Right atrium auricular region (tissue), 2 donors: ENCODE results near the gene DOK5. TPM values are rescaled to one million over a fixed set of nuclear protein-coding genes. Genes with fewer than 3 reads are reported as not detected.

Source experiments
- DNase-seq: peaks from one replicate; pipeline ENCODE4 v3.0.0-alpha.2; 2019; ENCODE audit warnings: low spot score
- H3K27ac ChIP-seq, 2 donors: fragments of 200-600 bp; sonication (generic); 1 replicate in 1 of 2; 2 replicates in 1 of 2; pipeline ENCODE4 v1.5.1; 2016 to 2019
- H3K27me3 ChIP-seq, 2 donors: fragments of 200-600 bp; sonication (generic); one replicate each; pipeline versions ENCODE4 v1.5.1 to v1.6.0; 2017 to 2019
- H3K36me3 ChIP-seq: fragments of 200-600 bp; sonication (generic); one replicate; pipeline ENCODE4 v1.5.1; 2016
- H3K4me1 ChIP-seq, 2 donors: fragments of 200-600 bp; sonication (generic); one replicate each; pipeline versions ENCODE4 v1.5.1 to v1.6.0; 2017 to 2019
- H3K4me3 ChIP-seq, 2 donors: fragments of 200-600 bp; sonication (generic); 1 replicate in 1 of 2; 2 replicates in 1 of 2; pipeline ENCODE4 v1.5.1; 2017 to 2019; ENCODE audit warnings: mild to moderate bottlenecking in 1 of 2, moderate library complexity in 1 of 2
- H3K9me3 ChIP-seq, 2 donors: fragments of 200-600 bp; sonication (generic); one replicate each; pipeline ENCODE4 v1.5.1; 2019
- total RNA-seq, 2 donors: library from RNA; depleted of rRNA; stranded (reverse); fragments of >200 nt; gene quantifications; one replicate each; pipeline ENCODE4 v1.1.0, GENCODE V29; 2016
- TF ChIP-seq, protein P1 (sequence below), 2 donors: fragments of 200-600 bp; sonication (generic); IDR thresholded peaks; one replicate each; pipeline ENCODE4 v1.5.1; 2019; ENCODE audit warnings: antibody characterized with exemption in 2 of 2

The DOK5 gene
- total RNA-seq, 2 donors from 2014 or later: 11.6 to 16.9 TPM

DNA sequence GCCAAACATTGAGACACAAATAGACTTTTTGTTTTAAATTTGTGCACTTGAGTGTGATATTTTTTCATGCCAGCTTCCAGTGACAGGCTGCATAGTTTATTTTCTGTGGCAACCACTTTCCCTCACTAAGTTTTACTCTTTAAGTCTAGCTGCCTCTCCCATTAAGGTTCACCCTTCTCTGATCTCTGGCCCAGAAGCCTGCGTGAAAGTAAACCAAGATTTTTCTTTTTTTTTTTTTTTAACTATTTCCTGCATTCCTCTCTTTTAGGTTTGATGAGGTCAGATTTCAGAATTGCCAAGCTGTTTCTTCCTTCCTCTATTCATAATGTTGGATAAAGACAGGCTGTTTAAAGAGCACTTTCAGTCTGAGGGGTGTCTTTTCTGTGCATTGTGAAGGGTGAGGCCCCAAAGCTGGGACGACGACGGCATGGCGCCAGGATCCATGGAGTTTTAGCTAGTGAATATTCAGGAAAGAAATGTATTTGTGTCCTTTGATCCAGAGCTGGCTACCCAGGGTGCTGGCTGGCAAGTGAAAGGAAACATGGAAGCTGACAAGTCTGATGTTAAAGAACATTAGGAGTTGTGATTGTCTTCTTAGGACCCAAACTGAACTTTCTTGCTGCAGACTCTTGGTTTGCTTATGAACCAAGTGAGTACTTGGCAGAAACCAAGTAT is 50.7 kb downstream of the DOK5 start:
- Histone ChIP-seq H3K9me3 (no peaks in the 10 kb centered on the region), H3K27ac (peak overlapping the region; percentile 59 to 93), H3K27me3 (no peaks in the 10 kb centered on the region), H3K4me3 (no peak overlapping the region), H3K4me1 (peaks cover 0 to 13% of the 10 kb centered on the region in 2 donors), H3K36me3 (no peaks in the 10 kb centered on the region)
- no peak for DNase-seq
- TF ChIP-seq, protein P1, sequence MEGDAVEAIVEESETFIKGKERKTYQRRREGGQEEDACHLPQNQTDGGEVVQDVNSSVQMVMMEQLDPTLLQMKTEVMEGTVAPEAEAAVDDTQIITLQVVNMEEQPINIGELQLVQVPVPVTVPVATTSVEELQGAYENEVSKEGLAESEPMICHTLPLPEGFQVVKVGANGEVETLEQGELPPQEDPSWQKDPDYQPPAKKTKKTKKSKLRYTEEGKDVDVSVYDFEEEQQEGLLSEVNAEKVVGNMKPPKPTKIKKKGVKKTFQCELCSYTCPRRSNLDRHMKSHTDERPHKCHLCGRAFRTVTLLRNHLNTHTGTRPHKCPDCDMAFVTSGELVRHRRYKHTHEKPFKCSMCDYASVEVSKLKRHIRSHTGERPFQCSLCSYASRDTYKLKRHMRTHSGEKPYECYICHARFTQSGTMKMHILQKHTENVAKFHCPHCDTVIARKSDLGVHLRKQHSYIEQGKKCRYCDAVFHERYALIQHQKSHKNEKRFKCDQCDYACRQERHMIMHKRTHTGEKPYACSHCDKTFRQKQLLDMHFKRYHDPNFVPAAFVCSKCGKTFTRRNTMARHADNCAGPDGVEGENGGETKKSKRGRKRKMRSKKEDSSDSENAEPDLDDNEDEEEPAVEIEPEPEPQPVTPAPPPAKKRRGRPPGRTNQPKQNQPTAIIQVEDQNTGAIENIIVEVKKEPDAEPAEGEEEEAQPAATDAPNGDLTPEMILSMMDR (IDR thresholded peaks at IDR 0.05): no peak

- peaks cover 0 to 13% of the 10 kb centered on the region in 2 donors for H3K4me1 ChIP-seq
- DNase-seq: no peak
- TF ChIP-seq, protein P1 (IDR thresholded peaks at IDR 0.05): no peak
- H3K27me3 ChIP-seq: no peaks in the 10 kb centered on the region
- no peaks in the 10 kb centered on the region for H3K36me3 ChIP-seq
- H3K9me3 ChIP-seq: no peaks in the 10 kb centered on the region
- H3K4me3 ChIP-seq: no peak overlapping the region
- H3K27ac ChIP-seq: peak overlapping the region; percentile 59 to 93
Measured at GRCh38 chr20:54526801-54527200, 51.4 kb downstream of the DOK5 start.

DNA sequence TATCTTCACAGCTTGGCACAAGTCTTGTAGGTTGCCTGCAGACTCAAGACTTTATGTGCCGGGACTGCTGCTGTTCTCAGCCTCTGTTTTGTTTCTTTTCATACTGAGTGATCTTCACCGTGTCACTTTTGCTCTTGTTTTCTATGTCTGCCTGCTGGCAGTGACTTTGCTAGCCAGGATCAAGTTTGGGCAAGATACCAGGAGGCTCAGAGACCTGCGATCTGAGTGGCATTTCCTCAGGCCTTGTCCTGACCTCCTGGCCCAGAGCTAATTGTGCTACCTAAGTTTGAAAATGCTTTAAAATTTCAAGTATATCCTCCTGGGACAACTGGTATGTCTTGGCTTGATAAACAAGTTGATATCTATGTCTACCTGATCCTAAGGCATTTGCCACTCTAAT is 57.2 kb downstream of the DOK5 start:
- DNase-seq: no peak
- TF ChIP-seq, protein P1 (IDR thresholded peaks at IDR 0.05): no peak
- Histone ChIP-seq H3K4me3 (no peak overlapping the region), H3K27ac (no peak overlapping the region), H3K36me3 (no peaks in the 10 kb centered on the region), H3K27me3 (no peaks in the 10 kb centered on the region), H3K4me1 (peaks cover 0 to 10% of the 10 kb centered on the region in 2 donors), H3K9me3 (no peaks in the 10 kb centered on the region)

GRCh38 chr20:54534101-54534500 is 58.7 kb downstream of the DOK5 start:
- Histone ChIP-seq H3K27me3 (no peaks in the 10 kb centered on the region), H3K36me3 (no peaks in the 10 kb centered on the region), H3K27ac (no peak overlapping the region), H3K4me1 (peaks cover 0 to 10% of the 10 kb centered on the region in 2 donors), H3K9me3 (peaks cover 0 to 8% of the 10 kb centered on the region in 2 donors), H3K4me3 (no peak overlapping the region)
- TF ChIP-seq, protein P1 (IDR thresholded peaks at IDR 0.05): no peak
- no peak for DNase-seq

DNA sequence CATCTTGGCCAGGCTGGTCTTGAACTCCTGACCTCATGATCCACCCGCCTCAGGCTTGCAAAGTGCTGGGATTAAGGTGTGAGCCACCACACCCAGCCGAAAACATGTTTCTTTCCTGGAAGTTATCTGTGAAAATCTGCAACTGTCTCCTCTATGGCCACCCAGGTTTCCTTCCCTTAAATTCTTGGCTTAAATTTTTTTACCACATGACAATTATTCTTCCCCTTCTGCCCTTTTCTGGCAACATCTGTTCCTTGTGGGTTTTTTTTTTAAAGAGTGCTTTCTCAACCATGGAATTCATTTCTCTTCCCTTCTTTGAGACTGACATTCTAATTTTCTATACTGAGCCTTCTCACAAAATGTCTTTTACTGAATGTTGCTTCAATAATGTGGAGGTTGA is 59.6 kb downstream of the DOK5 start:
- Histone ChIP-seq H3K4me3 (no peak overlapping the region), H3K36me3 (no peaks in the 10 kb centered on the region), H3K4me1 (peaks cover 0 to 10% of the 10 kb centered on the region in 2 donors), H3K9me3 (peaks cover 0 to 8% of the 10 kb centered on the region in 2 donors), H3K27me3 (no peaks in the 10 kb centered on the region), H3K27ac (no peak overlapping the region)
- TF ChIP-seq, protein P1 (IDR thresholded peaks at IDR 0.05): no peak
- no peak for DNase-seq

DNA sequence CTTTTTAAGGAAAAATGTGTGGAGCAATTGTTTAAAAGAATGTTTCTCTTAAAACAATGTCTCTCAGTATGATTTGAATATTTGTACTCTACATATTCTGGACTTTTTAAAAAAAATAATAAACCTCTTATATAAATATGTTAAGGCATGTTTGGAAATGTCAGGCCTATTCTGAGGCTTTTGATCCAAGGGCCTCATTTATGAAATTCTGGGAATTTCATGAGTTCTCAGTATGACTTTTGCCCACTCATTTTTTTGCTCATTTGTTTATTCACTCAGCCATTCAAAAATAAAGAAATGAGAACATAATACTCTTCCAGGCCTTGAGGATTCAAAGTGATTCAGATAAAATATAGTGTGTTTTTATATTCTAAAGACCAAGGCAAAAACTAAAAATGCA is 60.4 kb downstream of the DOK5 start:
- TF ChIP-seq, protein P1 (IDR thresholded peaks at IDR 0.05): no peak
- Histone ChIP-seq H3K27ac (no peak overlapping the region), H3K4me1 (peaks cover 0 to 10% of the 10 kb centered on the region in 2 donors), H3K4me3 (no peak overlapping the region), H3K36me3 (no peaks in the 10 kb centered on the region), H3K27me3 (no peaks in the 10 kb centered on the region), H3K9me3 (peaks cover 0 to 8% of the 10 kb centered on the region in 2 donors)
- no peak for DNase-seq
